ENCODE measurements around the gene LHX1. TPM values are rescaled to one million over a fixed set of nuclear protein-coding genes. Genes with fewer than 3 reads are reported as not detected.

LHX1 gene
- total RNA-seq, 2 donors from 2014 or later: 0.11 TPM

- H3K36me3 Mint-ChIP-seq (ENCODE audit: low read depth): peaks cover 66% of the 10 kb centered on the region
- H3K4me1 Mint-ChIP-seq: peaks cover 40% of the 10 kb centered on the region
- H3K9me3 Mint-ChIP-seq: peaks cover 3% of the 10 kb centered on the region
- H3K27ac Mint-ChIP-seq: peak overlapping the region; percentile 96
- no peak for ATAC-seq (replicated peaks)
- H3K4me3 Mint-ChIP-seq: peak overlapping the region; percentile 96
- H3K27me3 Mint-ChIP-seq: peaks cover 20% of the 10 kb centered on the region
Observed at GRCh38 chr17:36950027-36950426, 12.8 kb downstream of the LHX1 start.

DNA sequence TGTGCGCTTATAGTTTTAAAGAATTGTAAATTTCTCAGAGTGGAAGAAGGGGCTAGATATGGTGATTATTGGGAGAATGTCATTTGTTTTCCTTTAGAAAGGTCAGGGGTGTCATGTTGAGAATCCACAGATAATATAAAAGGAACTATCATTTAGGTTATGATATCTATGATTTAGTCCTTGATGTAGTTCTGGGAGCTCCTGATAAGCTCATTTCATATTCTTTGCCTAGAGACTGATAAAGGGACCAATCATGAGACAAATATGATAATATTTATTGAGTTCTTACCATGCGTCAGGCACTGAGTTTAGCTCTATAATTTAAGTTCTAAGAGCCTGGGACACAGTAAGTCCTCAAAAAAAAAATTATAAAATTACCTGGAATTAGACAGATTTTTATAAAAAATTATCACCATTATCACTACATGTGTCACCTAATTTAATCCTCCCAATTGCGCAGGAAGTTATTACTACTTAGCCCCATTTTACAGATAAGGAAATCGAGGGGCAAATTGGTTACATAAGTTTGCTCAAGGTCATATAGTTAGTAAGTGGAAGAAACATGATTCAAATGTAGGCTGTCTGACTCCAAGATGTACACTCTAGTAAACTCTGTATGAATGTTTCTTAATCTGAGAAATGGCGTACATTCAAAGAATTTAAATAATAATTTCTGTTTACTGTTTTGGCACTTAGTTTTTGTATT lies 14.0 kb downstream of the LHX1 start:
- ATAC-seq (replicated peaks): no peak
- peaks cover 45% of the 10 kb centered on the region for H3K4me1 Mint-ChIP-seq
- peaks cover 3% of the 10 kb centered on the region for H3K9me3 Mint-ChIP-seq
- H3K27ac Mint-ChIP-seq: no peak overlapping the region
- peak overlapping the region; percentile 96 for H3K4me3 Mint-ChIP-seq
- H3K27me3 Mint-ChIP-seq: peaks cover 12% of the 10 kb centered on the region
- peaks cover 78% of the 10 kb centered on the region for H3K36me3 Mint-ChIP-seq (ENCODE audit: low read depth)

DNA sequence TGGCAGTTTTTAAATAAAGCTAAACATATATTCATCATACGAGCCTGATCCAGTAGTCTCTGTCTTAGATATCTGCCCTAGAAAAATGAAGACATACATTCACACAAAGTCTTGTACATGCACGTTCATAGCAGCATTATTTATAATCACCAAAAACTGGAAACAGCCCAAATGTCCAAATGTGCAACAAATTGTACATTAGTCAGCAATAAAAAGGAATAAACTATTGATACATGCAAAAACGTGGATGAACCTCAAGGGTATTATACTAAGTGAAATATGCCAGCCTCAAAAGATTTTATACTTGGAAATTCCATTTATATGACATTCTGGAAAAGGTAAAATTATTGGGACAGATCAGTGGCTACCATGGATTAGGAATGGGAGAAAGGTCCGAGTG lies 34.2 kb downstream of the LHX1 start:
- Mint-ChIP-seq H3K4me3 (no peak overlapping the region), H3K4me1 (peaks cover 48% of the 10 kb centered on the region), H3K9me3 (no peaks in the 10 kb centered on the region), H3K36me3 (ENCODE audit: low read depth) (peaks cover 89% of the 10 kb centered on the region), H3K27me3 (no peaks in the 10 kb centered on the region), H3K27ac (no peak overlapping the region)
- no peak for ATAC-seq (replicated peaks)

- peaks cover 87% of the 10 kb centered on the region for H3K36me3 Mint-ChIP-seq (ENCODE audit: low read depth)
- no peak overlapping the region for H3K4me3 Mint-ChIP-seq
- H3K27me3 Mint-ChIP-seq: no peaks in the 10 kb centered on the region
- H3K27ac Mint-ChIP-seq: no peak overlapping the region
- no peak for ATAC-seq (replicated peaks)
- no peaks in the 10 kb centered on the region for H3K9me3 Mint-ChIP-seq
- peaks cover 43% of the 10 kb centered on the region for H3K4me1 Mint-ChIP-seq
Observed at GRCh38 chr17:36972186-36972700, 35.0 kb downstream of the LHX1 start.

DNA sequence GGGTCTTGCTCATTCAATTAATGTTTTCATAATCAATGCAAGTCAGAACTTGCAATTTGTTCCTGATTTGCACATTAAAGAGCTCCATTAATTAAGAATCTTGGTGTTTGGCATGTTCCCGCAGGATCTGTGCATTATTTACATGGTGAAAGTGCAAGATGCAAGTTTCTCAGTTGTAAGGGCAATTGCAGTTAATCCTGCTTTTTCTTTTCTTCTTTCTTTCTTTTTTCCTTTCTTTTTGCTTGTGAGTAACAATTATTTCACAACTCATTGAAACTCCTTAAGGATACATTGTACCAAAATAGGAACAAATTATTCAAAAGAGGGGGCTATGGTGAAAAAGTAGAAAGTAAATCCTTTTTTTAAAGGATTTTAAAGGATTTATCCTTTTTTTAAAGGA lies 35.6 kb downstream of the LHX1 start:
- H3K27me3 Mint-ChIP-seq: no peaks in the 10 kb centered on the region
- ATAC-seq (replicated peaks): no peak
- no peak overlapping the region for H3K4me3 Mint-ChIP-seq
- H3K36me3 Mint-ChIP-seq (ENCODE audit: low read depth): peaks cover 86% of the 10 kb centered on the region
- peaks cover 41% of the 10 kb centered on the region for H3K4me1 Mint-ChIP-seq
- no peaks in the 10 kb centered on the region for H3K9me3 Mint-ChIP-seq
- no peak overlapping the region for H3K27ac Mint-ChIP-seq

GRCh38 chr17:36975922-36976515 lies 38.7 kb downstream of the LHX1 start:
- no peaks in the 10 kb centered on the region for H3K27me3 Mint-ChIP-seq
- peaks cover 35% of the 10 kb centered on the region for H3K4me1 Mint-ChIP-seq
- no peak for ATAC-seq (replicated peaks)
- no peaks in the 10 kb centered on the region for H3K9me3 Mint-ChIP-seq
- H3K36me3 Mint-ChIP-seq (ENCODE audit: low read depth): peaks cover 70% of the 10 kb centered on the region
- H3K27ac Mint-ChIP-seq: no peak overlapping the region
- no peak overlapping the region for H3K4me3 Mint-ChIP-seq

GRCh38 chr17:36977066-36977465 lies 39.8 kb downstream of the LHX1 start:
- H3K27ac Mint-ChIP-seq: no peak overlapping the region
- no peaks in the 10 kb centered on the region for H3K9me3 Mint-ChIP-seq
- H3K36me3 Mint-ChIP-seq (ENCODE audit: low read depth): peaks cover 70% of the 10 kb centered on the region
- ATAC-seq (replicated peaks): no peak
- H3K4me3 Mint-ChIP-seq: no peak overlapping the region
- no peaks in the 10 kb centered on the region for H3K27me3 Mint-ChIP-seq
- peaks cover 28% of the 10 kb centered on the region for H3K4me1 Mint-ChIP-seq

DNA sequence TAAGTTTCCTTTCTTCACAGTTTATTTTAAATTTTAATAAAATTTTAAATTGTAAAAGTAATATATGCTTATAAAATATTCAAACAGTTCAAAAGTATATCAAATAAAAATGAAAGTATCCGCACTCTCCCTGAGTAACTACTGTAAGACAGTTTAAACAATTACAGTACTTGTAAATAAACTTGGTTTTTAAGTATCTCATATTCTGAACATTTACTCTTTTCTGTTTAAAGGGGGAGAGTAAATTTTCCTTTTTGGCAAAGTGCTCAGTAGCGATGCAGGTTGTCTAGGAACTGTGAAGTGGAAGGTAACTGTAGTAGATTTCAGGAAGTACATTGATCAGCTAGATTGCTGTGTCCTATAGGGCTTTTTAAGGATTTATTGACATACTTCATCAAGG lies 40.3 kb downstream of the LHX1 start:
- H3K27ac Mint-ChIP-seq: no peak overlapping the region
- no peaks in the 10 kb centered on the region for H3K27me3 Mint-ChIP-seq
- no peak for ATAC-seq (replicated peaks)
- peaks cover 23% of the 10 kb centered on the region for H3K4me1 Mint-ChIP-seq
- H3K9me3 Mint-ChIP-seq: no peaks in the 10 kb centered on the region
- H3K36me3 Mint-ChIP-seq (ENCODE audit: low read depth): peaks cover 70% of the 10 kb centered on the region
- H3K4me3 Mint-ChIP-seq: no peak overlapping the region

- no peak for ATAC-seq (replicated peaks)
- Mint-ChIP-seq H3K36me3 (ENCODE audit: low read depth) (peaks cover 77% of the 10 kb centered on the region), H3K9me3 (no peaks in the 10 kb centered on the region), H3K4me1 (peaks cover 14% of the 10 kb centered on the region), H3K4me3 (no peak overlapping the region), H3K27me3 (no peaks in the 10 kb centered on the region), H3K27ac (no peak overlapping the region)
Observed at GRCh38 chr17:36978810-36979564, 41.7 kb downstream of the LHX1 start.

DNA sequence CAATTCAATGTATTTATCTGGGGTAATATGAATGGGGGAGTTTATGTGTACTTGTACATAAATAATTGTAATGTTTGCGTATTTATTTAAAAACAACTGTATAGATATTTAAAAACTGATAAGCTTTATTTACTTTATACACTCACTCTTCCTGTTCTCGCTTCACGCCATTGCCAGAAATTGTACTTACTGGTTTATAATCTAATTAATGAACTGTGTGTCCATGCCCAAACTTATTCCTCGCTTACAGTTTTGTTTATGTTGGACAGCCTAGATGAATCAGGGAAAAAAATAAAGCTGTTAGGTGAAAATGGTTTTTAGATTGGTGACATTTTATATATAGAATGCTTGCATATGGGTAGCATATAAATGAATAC lies 42.3 kb downstream of the LHX1 start:
- ATAC-seq (replicated peaks): no peak
- Mint-ChIP-seq H3K36me3 (ENCODE audit: low read depth) (peaks cover 79% of the 10 kb centered on the region), H3K27me3 (no peaks in the 10 kb centered on the region), H3K9me3 (no peaks in the 10 kb centered on the region), H3K27ac (no peak overlapping the region), H3K4me3 (no peak overlapping the region), H3K4me1 (peaks cover 14% of the 10 kb centered on the region)

GRCh38 chr17:36980280-36980761 lies 43.0 kb downstream of the LHX1 start:
- peaks cover 14% of the 10 kb centered on the region for H3K4me1 Mint-ChIP-seq
- H3K27ac Mint-ChIP-seq: no peak overlapping the region
- no peaks in the 10 kb centered on the region for H3K9me3 Mint-ChIP-seq
- H3K36me3 Mint-ChIP-seq (ENCODE audit: low read depth): peaks cover 79% of the 10 kb centered on the region
- H3K4me3 Mint-ChIP-seq: no peak overlapping the region
- H3K27me3 Mint-ChIP-seq: no peaks in the 10 kb centered on the region
- ATAC-seq (replicated peaks): no peak

GRCh38 chr17:36983618-36984017 lies 46.3 kb downstream of the LHX1 start:
- H3K27ac Mint-ChIP-seq: no peak overlapping the region
- no peak for ATAC-seq (replicated peaks)

DNA sequence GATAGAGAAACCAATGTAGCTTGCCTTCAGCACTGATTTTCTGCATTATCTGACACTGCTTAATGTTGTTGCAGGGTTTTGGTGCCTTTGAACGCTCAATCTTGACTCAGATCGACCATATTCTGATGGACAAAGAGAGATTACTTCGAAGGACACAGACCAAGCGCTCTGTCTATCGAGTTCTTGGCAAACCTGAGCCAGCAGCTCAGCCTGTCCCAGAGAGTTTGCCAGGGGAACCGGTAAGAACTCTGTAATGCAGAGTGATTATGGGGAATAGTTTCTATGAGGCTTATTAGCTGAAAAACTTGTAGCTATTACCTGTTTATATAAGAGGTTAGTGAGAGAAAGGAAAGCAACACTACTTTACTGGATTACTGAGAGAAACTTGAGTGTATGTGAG lies 51.9 kb downstream of the LHX1 start:
- no peak for ATAC-seq (replicated peaks)
- H3K27ac Mint-ChIP-seq: no peak overlapping the region
- no peaks in the 10 kb centered on the region for H3K9me3 Mint-ChIP-seq
- H3K36me3 Mint-ChIP-seq (ENCODE audit: low read depth): peaks cover 97% of the 10 kb centered on the region
- no peak overlapping the region for H3K4me3 Mint-ChIP-seq
- no peaks in the 10 kb centered on the region for H3K27me3 Mint-ChIP-seq
- no peaks in the 10 kb centered on the region for H3K4me1 Mint-ChIP-seq

More at GRCh38 chr17:36983618-36984017, 46.3 kb downstream of the LHX1 start:
- Mint-ChIP-seq H3K4me1 (no peaks in the 10 kb centered on the region), H3K4me3 (no peak overlapping the region), H3K27me3 (no peaks in the 10 kb centered on the region), H3K36me3 (ENCODE audit: low read depth) (peaks cover 84% of the 10 kb centered on the region), H3K9me3 (no peaks in the 10 kb centered on the region)

GRCh38 chr17:36992701-36993100 lies 55.4 kb downstream of the LHX1 start:
- Mint-ChIP-seq H3K27ac (no peak overlapping the region), H3K36me3 (ENCODE audit: low read depth) (peaks cover 99% of the 10 kb centered on the region), H3K4me3 (no peak overlapping the region), H3K9me3 (no peaks in the 10 kb centered on the region), H3K27me3 (no peaks in the 10 kb centered on the region), H3K4me1 (peaks cover 6% of the 10 kb centered on the region)
- ATAC-seq (replicated peaks): no peak

DNA sequence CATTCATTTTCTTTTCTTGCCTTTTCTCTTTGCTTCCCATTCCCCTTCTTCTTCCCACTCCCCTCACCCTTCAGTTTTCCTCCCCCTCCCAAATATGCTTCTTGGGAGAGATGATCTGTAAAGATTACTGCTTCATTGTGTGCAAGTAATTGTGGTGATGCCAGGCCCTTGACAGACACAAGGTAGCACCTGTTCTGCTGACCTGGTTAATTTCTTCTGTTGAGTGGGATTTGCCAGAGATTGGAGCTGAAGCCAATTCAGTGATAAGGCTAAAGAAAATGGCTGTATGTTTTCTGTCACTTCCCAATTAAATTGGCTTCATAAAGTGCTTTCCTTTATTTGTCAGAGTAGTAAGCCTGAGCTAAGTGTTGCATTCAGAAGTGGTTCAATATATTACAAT lies 56.0 kb downstream of the LHX1 start:
- no peak for ATAC-seq (replicated peaks)
- Mint-ChIP-seq H3K27ac (peak overlapping the region; percentile 7), H3K4me3 (no peak overlapping the region), H3K36me3 (ENCODE audit: low read depth) (peaks cover 99% of the 10 kb centered on the region), H3K4me1 (peaks cover 9% of the 10 kb centered on the region), H3K27me3 (no peaks in the 10 kb centered on the region), H3K9me3 (no peaks in the 10 kb centered on the region)
